Choroid plexus epithelial cell (primary cell): ENCODE measurements around the gene ASB6.

Experiments
- DNase-seq: peaks from one replicate; pipeline ENCODE4 v3.0.0-alpha.2; 2010; ENCODE audit warnings: low read depth
- H3K4me3 ChIP-seq: 2 replicates; pipeline ENCODE4 v1.5.1; 2011; ENCODE audit warnings: low read depth, mild to moderate bottlenecking, control low read depth, low read length, moderate library complexity
- TF ChIP-seq, protein P1 (sequence below): conservative IDR thresholded peaks from 2 replicates; pipeline ENCODE4 v1.5.1; 2011; ENCODE audit warnings: low read depth, mild to moderate bottlenecking, control low read depth, inconsistent platforms, low read length, moderate library complexity

Gene ASB6

DNA sequence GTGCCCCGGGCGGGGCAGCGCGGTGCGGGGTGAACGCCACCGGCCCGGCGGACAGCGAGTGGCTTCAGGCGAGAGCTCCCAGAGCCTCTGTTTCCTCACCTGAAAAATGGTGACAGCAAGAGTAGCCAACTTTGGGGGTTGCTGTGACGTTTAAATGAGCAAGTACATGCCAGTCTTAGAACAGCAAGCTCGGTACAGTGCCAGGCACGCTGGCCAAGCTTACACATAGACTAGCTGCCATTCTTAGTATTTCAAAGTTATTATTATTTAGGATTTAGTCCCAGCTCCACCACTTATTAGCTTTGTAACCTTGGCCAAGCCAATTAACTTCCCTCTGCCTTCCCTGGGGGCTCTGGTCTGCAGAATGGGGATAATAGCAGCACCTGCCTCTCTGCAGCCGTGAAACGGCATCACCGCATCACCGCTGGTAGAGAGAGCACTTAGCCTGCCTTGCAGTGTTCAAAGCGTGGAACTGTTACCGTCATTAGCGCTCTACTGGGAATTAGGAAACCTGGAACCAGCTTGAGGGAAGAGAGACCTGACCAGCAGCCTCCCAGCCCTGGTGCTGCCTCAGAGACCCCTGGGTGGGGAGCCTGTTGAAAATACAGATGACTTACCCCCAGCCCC, 21.2 kb downstream of the ASB6 start, which contains the start of gene C9orf50:
C9orf50 (minus strand) TSS at position 433 of the 627 bp plus-strand sequence. CDS start 527 bp downstream, outside the sequence.
- no peak for DNase-seq
- peak within 1 kb of the TSS; percentile 57 for H3K4me3 ChIP-seq
- TF ChIP-seq, protein P1, sequence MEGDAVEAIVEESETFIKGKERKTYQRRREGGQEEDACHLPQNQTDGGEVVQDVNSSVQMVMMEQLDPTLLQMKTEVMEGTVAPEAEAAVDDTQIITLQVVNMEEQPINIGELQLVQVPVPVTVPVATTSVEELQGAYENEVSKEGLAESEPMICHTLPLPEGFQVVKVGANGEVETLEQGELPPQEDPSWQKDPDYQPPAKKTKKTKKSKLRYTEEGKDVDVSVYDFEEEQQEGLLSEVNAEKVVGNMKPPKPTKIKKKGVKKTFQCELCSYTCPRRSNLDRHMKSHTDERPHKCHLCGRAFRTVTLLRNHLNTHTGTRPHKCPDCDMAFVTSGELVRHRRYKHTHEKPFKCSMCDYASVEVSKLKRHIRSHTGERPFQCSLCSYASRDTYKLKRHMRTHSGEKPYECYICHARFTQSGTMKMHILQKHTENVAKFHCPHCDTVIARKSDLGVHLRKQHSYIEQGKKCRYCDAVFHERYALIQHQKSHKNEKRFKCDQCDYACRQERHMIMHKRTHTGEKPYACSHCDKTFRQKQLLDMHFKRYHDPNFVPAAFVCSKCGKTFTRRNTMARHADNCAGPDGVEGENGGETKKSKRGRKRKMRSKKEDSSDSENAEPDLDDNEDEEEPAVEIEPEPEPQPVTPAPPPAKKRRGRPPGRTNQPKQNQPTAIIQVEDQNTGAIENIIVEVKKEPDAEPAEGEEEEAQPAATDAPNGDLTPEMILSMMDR, result no peak

DNA sequence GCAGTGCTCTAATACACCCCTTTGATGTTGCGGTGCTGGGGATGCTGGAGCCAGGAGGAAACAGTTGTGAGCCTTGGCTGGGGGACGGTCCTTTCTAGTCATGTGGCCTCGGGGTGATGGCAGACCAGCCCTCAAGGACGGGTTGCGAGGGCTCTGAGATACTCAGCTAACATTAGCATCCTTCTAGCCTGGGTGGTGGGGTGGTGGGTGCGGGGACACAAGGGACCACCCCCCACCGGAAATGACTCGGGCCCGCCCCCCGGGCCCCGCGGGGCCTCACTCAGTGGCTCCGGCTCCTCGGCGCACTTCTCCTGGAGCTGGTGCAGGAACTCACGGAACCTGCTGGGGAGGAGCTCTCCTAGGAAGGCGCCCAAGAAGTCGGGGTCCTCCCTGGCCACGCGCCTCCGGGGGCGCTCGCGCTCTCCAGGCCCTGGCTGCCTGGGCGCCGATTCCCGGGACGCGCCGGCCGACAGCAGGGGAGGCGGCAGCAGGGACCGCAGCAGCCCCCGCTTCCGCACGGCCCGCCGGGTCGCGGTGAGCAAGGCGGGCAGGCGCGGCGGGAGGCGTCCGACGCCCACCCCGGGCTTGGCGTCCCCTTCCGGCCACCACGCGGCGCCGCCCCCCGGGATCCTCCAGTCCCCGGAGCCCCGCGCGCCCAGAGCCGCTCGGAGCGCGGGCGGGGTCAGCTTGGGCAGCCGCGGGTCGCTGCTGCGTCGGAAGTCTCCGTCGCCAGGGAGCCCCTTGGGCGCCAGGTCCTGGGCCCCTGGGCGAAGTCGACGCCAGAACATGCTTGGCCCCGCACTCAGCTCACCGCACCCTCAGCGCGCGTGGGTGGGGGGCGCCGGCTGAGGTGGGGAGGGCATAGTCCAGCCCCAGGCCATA, 21.9 kb downstream of the ASB6 start:
- H3K4me3 ChIP-seq, result peak overlapping the region; percentile 57
- TF ChIP-seq, protein P1, result peak; percentile 35
- peak; percentile 50 for DNase-seq

DNA sequence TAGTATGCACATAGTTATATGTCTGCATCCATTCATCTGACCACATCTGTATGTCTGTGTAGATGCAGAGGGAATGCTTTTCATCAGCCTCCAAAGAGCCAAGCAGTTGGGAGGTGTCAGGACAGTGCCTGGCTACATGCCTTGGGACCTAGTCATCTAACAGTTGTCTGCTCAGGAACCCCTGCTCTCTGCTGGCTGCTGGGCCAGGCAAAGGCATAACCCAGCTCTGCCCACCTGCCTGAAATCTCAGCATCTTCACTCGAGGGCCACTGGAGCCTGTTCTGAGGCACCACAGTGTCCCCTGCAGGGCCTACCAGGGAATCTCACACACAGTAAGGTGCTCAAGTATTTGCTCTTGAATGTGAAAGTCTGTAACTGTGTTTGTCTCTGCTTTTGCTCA, 24.8 kb downstream of the ASB6 start:
- H3K4me3 ChIP-seq, result no peak overlapping the region
- peak; percentile 84 for DNase-seq
- TF ChIP-seq, protein P1, result peak; percentile 87

DNA sequence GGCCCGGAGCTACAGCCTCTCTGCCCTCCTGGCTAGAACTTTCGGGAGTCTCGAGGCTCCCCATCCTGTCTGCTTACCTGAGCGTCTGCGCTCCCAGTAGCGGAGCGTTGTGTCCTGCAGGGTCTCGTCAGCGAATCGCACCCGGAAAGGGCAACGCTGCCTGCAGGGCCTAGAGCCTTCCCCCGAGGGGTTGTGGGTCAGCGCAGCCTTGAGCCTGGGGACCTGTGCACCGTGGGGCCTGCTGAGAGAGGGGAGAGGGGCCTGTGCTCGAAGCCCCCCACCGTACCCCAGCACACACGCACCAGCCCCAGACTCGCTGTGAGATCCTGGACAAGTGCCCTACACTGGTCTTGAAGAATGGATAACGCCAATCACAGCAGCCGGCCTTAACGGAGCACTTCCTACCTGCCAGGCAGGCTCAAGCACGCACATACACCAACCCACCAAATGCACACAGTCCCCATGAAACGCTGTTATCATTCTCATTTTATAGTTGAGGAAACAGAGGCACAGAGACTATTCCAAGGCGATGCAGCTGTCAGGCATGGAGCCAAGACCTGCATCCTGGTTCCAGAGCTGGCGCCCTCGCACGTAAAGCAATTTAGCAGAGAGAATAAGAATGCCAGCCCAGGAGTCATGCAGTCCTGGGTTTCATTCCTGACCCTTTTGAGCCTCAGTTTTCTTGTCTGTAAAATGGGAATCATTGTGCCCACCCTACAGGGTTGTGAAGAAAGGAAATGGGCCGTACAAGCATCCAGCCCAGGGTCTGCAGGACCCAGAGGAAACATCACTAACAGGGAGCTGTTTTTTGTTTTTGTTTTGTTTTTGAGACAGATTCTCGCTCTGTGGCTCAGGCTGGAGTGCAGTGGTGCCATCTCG, 26.3 kb downstream of the ASB6 start:
- no peak for DNase-seq
- H3K4me3 ChIP-seq, result no peak overlapping the region
- TF ChIP-seq, protein P1, result no peak

DNA sequence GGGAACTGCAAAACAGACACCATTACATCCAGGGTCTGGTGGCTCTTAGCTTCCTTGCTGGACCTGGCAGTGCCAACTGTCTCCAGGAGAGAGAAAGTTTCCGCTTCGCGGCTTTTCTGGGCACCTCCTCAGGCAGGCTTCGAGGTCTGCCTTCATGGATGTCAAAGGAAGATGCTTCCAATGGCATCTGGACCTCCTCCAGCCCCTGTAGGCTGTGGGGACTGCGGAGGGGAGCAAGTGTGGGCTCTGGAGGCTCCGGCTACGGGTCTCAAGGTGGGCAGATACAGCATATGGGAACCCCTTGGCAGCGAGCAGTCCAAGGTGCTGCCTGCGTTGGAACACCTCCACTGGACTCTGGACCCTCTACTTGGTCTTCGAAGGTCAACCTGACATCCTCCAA, 27.0 kb downstream of the ASB6 start:
- no peak overlapping the region for H3K4me3 ChIP-seq
- DNase-seq, result no peak
- TF ChIP-seq, protein P1, result no peak

DNA sequence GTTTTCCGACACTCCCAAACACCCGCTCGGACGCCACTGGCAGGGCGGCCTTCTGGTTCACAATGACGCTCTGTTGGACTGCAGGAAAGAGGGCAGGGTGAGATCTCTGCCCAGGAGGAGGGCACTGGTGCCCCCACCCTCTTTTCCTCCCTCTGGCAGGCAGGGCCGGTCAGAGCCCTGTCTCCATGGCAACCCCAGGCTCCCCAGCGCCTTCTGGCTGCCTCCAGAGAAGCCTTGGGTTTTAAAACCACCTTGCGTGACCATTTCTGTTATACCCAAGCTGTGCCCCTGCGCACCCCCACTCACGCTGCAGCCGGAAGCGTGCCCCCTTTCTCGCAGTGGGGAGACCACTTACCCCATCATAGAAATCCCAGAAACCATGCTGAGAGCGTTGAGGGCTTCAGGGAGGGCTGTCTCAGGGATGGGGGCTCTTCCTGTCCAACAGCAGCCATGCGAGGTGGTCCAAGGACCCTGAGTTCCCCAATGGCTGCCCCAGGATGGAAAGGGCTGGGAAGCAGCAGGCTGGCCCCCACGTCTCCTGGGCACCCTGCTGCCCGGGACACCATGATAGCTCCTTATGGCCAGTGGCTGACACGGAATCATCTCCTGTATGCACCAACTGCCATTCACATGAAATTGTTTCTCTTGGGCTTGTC, 28.3 kb downstream of the ASB6 start:
- DNase-seq, result no peak
- no peak overlapping the region for H3K4me3 ChIP-seq
- TF ChIP-seq, protein P1, result no peak
